HepG2 (cell line): ENCODE results near the gene NPHS1. TPM values are rescaled to one million over a fixed set of nuclear protein-coding genes. Genes with fewer than 3 reads are reported as not detected.
A peak's percentile ranks its signal among the peaks of the same experiment; 100 is the strongest.

Source experiments
- ADNP ChIP-seq: sonication (generic); formaldehyde crosslinking; IDR thresholded peaks from 2 replicates; pipeline ENCODE4 v1.4.0; 2020; ENCODE audit warnings: missing genetic modification reagents
- ARID2 ChIP-seq: sonication (generic); formaldehyde crosslinking; IDR thresholded peaks from 2 replicates; pipeline ENCODE4 v1.8.1; 2022; ENCODE audit warnings: mild to moderate bottlenecking, missing genetic modification reagents, borderline replicate concordance
- JUNB ChIP-seq: sonication (generic); formaldehyde crosslinking; IDR thresholded peaks from 2 replicates; pipeline ENCODE4 v1.8.0; 2022; ENCODE audit warnings: missing genetic modification reagents, mild to moderate bottlenecking, borderline replicate concordance
- MAX ChIP-seq: IDR thresholded peaks from 2 replicates; pipeline ENCODE4 v1.6.1; 2012; ENCODE audit warnings: inconsistent platforms
- PAXIP1 ChIP-seq: sonication (generic); formaldehyde crosslinking; conservative IDR thresholded peaks from 2 replicates; pipeline ENCODE4 v1.4.0; 2020; ENCODE audit warnings: mild to moderate bottlenecking, missing genetic modification reagents, moderate library complexity
- POGZ ChIP-seq: sonication (generic); formaldehyde crosslinking; IDR thresholded peaks from 2 replicates; pipeline ENCODE4 v1.4.0; 2020; ENCODE audit warnings: mild to moderate bottlenecking, missing genetic modification reagents
- POLR2AphosphoS2 ChIP-seq: IDR thresholded peaks from 2 replicates; pipeline ENCODE4 v1.6.1; 2011; ENCODE audit warnings: low read depth, low read length, improper control_type of control experiment
- RFXAP ChIP-seq: sonication (generic); formaldehyde crosslinking; IDR thresholded peaks from 2 replicates; pipeline ENCODE4 v1.4.0; 2020; ENCODE audit warnings: missing genetic modification reagents, borderline replicate concordance
- SAP130 ChIP-seq: IDR thresholded peaks from 2 replicates; pipeline ENCODE4 v1.6.1; 2016; ENCODE audit warnings: low read depth
- STAG1 ChIP-seq: sonication (generic); formaldehyde crosslinking; IDR thresholded peaks from 2 replicates; pipeline ENCODE4 v1.4.0; 2020; ENCODE audit warnings: missing genetic modification reagents
- ZBTB20 ChIP-seq: sonication (generic); formaldehyde crosslinking; IDR thresholded peaks from 2 replicates; pipeline ENCODE4 v1.8.1; 2023; ENCODE audit warnings: missing genetic modification reagents, low read depth, mild to moderate bottlenecking, borderline replicate concordance
- ZFAT ChIP-seq: sonication (generic); formaldehyde crosslinking; conservative IDR thresholded peaks from 2 replicates; pipeline ENCODE4 v1.8.1; 2023; ENCODE audit warnings: missing genetic modification reagents, inconsistent platforms
- ZNF18 ChIP-seq: sonication (generic); formaldehyde crosslinking; IDR thresholded peaks from 2 replicates; pipeline ENCODE4 v1.8.0; 2022; ENCODE audit warnings: mild to moderate bottlenecking, missing genetic modification reagents; ENCODE audit not compliant: insufficient replicate concordance
- ZNF318 ChIP-seq: sonication (generic); formaldehyde crosslinking; IDR thresholded peaks from 2 replicates; pipeline ENCODE4 v1.4.0; 2020; ENCODE audit warnings: mild to moderate bottlenecking, missing genetic modification reagents
- ZNF562 ChIP-seq: sonication (generic); formaldehyde crosslinking; IDR thresholded peaks from 2 replicates; pipeline ENCODE4 v1.8.0; 2022; ENCODE audit warnings: missing genetic modification reagents, borderline replicate concordance
- ZNF616 ChIP-seq: sonication (generic); formaldehyde crosslinking; IDR thresholded peaks from 2 replicates; pipeline ENCODE4 v1.5.0; 2020; ENCODE audit warnings: low read depth, mild to moderate bottlenecking, missing genetic modification reagents
- ZNF746 ChIP-seq: sonication (generic); formaldehyde crosslinking; IDR thresholded peaks from 2 replicates; pipeline ENCODE4 v1.8.0; 2022; ENCODE audit warnings: mild to moderate bottlenecking, missing genetic modification reagents
- polyA plus RNA-seq, 8 experiments: library from polyadenylated mRNA; depleted of rRNA in 3 of 8; stranded (reverse) in 7 of 8; unstranded in 1 of 8; fragments of >200 nt; fragmentation: Illumina TruSeq in 4 of 8; extraction: Trizol in 4 of 8; gene quantifications; 2 replicates each; pipeline versions ENCODE4 v1.2.1 to v1.2.3, GENCODE V29; 2011 to 2016; ENCODE audit warnings: low read depth in 4 of 8, missing spikeins in 1 of 8, mixed read lengths in 1 of 8; ENCODE audit not compliant: insufficient read depth in 1 of 8
- total RNA-seq, 5 experiments: library from RNA; depleted of rRNA; stranded (reverse); fragments of >200 nt; fragmentation: Illumina TruSeq; extraction: Trizol; gene quantifications; 2 replicates each; pipeline ENCODE4 v1.2.3, GENCODE V29; 2016; ENCODE audit warnings: low read depth in 1 of 5

NPHS1 gene
- total and polyA plus RNA-seq, 2 of the 13 experiments (the other 11 are each of a cell fraction or from before 2014, with no cell fraction given), result not detected

- TF ChIP-seq ZFAT (CRISPR knock-in tag) (no peak), RFXAP (CRISPR knock-in tag) (no peak), STAG1 (CRISPR knock-in tag) (no peak), ZNF746 (CRISPR knock-in tag) (no peak), ZNF562 (no peak), POLR2AphosphoS2 (no peak), PAXIP1 (CRISPR knock-in tag) (peak; percentile 27; the same call in 1 of the 2 replicates), POGZ (CRISPR knock-in tag) (0 out of 2 replicates have a peak, but pooled peaks have one; percentile 14), ADNP (CRISPR knock-in tag) (no peak), ZNF616 (no peak), SAP130 (0 out of 2 replicates have a peak, but pooled peaks have one; percentile 39), JUNB (no peak), ZBTB20 (no peak), ZNF318 (CRISPR knock-in tag) (no peak), ZNF18 (no peak), ARID2 (CRISPR knock-in tag) (no peak), MAX (peak; percentile 39; the same call in 1 of the 2 replicates)
Observed at GRCh38 chr19:35862528-35862927, 10.2 kb upstream of the NPHS1 start (continued).
